HuH-7 (cell line): Measurements from ENCODE around the gene RAB4B.
A peak's percentile ranks its signal among the peaks of the same experiment; 100 is the strongest.
"Not testable (repeated sequence)": the region's sequence is repeated elsewhere in the genome, so short reads cannot be mapped to it uniquely, and the experiment has no call there.

Source experiments
- DNase-seq: peaks from one replicate; pipeline ENCODE4 v3.0.0; 2011; ENCODE audit warnings: low spot score

The RAB4B gene

GRCh38 chr19:40822704-40823553 is 44.9 kb downstream of the RAB4B start:
- not testable (repeated sequence) for DNase-seq

GRCh38 chr19:40824916-40825315 is 46.9 kb downstream of the RAB4B start:
- DNase-seq = not testable (repeated sequence)

GRCh38 chr19:40825460-40826095 is 47.5 kb downstream of the RAB4B start:
- not testable (repeated sequence) for DNase-seq

GRCh38 chr19:40826312-40826698 is 48.3 kb downstream of the RAB4B start:
- not testable (repeated sequence) for DNase-seq

GRCh38 chr19:40826699-40827385 is 48.8 kb downstream of the RAB4B start:
- not testable (repeated sequence) for DNase-seq

- DNase-seq = no peak
Observed at GRCh38 chr19:40827386-40828247, 49.6 kb downstream of the RAB4B start.

GRCh38 chr19:40829205-40829604 is 51.2 kb downstream of the RAB4B start:
- no peak for DNase-seq

- DNase-seq = not testable (repeated sequence)
Observed at GRCh38 chr19:40830741-40831140, 52.7 kb downstream of the RAB4B start.

GRCh38 chr19:40831502-40832430 is 53.7 kb downstream of the RAB4B start:
- DNase-seq = peak; percentile 83

- not testable (repeated sequence) for DNase-seq
Observed at GRCh38 chr19:40832431-40832790, 54.4 kb downstream of the RAB4B start.

- DNase-seq = not testable (repeated sequence)
Observed at GRCh38 chr19:40833728-40834533, 55.9 kb downstream of the RAB4B start.

- DNase-seq = no peak
Observed at GRCh38 chr19:40836754-40837429, 58.8 kb downstream of the RAB4B start.

GRCh38 chr19:40838477-40838876 is 60.4 kb downstream of the RAB4B start:
- not testable (repeated sequence) for DNase-seq

GRCh38 chr19:40842012-40842411 is 64.0 kb downstream of the RAB4B start:
- not testable (repeated sequence) for DNase-seq

- not testable (repeated sequence) for DNase-seq
Observed at GRCh38 chr19:40842997-40843652, 65.1 kb downstream of the RAB4B start.

GRCh38 chr19:40843653-40844052 is 65.6 kb downstream of the RAB4B start:
- not testable (repeated sequence) for DNase-seq
